ENCODE data around the gene GAS6.

Gene GAS6

GRCh38 chr13:113845055-113845454 lies 18.8 kb downstream of the GAS6 start:
- H3K4me3 ChIP-seq (ENCODE audit: low read depth, low read length) = no peak overlapping the region
- no peak for DNase-seq (ENCODE audit: low read depth, low spot score)
- POLR2A ChIA-PET = no interaction called here
- CTCF ChIA-PET = no interaction called here
- no peak for TF ChIP-seq CTCF (IDR thresholded peaks at IDR 0.05; ENCODE audit: insufficient read depth, low read length, missing control alignments)

- CTCF ChIA-PET = no interaction called here
- POLR2A ChIA-PET = no interaction called here
- no peak for TF ChIP-seq CTCF (IDR thresholded peaks at IDR 0.05; ENCODE audit: insufficient read depth, low read length, missing control alignments)
- DNase-seq (ENCODE audit: low read depth, low spot score) = no peak
- H3K4me3 ChIP-seq (ENCODE audit: low read depth, low read length) = no peak overlapping the region
Measured at GRCh38 chr13:113843864-113844556, 19.9 kb downstream of the GAS6 start.

GRCh38 chr13:113843063-113843654 lies 20.7 kb downstream of the GAS6 start:
- no peak for TF ChIP-seq CTCF (IDR thresholded peaks at IDR 0.05; ENCODE audit: insufficient read depth, low read length, missing control alignments)
- POLR2A ChIA-PET = no interaction called here

GRCh38 chr13:113842336-113843062 lies 21.4 kb downstream of the GAS6 start:
- no peak for TF ChIP-seq CTCF (IDR thresholded peaks at IDR 0.05; ENCODE audit: insufficient read depth, low read length, missing control alignments)
- POLR2A ChIA-PET = no interaction called here
- no peak for DNase-seq (ENCODE audit: low read depth, low spot score)
- CTCF ChIA-PET = no interaction called here
- no peak overlapping the region for H3K4me3 ChIP-seq (ENCODE audit: low read depth, low read length)

More at GRCh38 chr13:113843063-113843654, 20.7 kb downstream of the GAS6 start:
- CTCF ChIA-PET = no interaction called here
- H3K4me3 ChIP-seq (ENCODE audit: low read depth, low read length) = no peak overlapping the region
- no peak for DNase-seq (ENCODE audit: low read depth, low spot score)

- H3K4me3 ChIP-seq (ENCODE audit: low read depth, low read length) = no peak overlapping the region
- DNase-seq (ENCODE audit: low read depth, low spot score) = no peak
- CTCF ChIA-PET = no interaction called here
- POLR2A ChIA-PET = no interaction called here
- TF ChIP-seq CTCF (IDR thresholded peaks at IDR 0.05; ENCODE audit: insufficient read depth, low read length, missing control alignments) = no peak
Measured at GRCh38 chr13:113841353-113841650, 22.6 kb downstream of the GAS6 start.

All from AG04449 (cell line).